Measurements from ENCODE around the gene EPHA10. TPM values are rescaled to one million over a fixed set of nuclear protein-coding genes. Genes with fewer than 3 reads are reported as not detected.

EPHA10 gene
- total and polyA plus RNA-seq, 4 donors, result under 0.01 to 0.09 (median 0.03) TPM; not detected in 1

DNA sequence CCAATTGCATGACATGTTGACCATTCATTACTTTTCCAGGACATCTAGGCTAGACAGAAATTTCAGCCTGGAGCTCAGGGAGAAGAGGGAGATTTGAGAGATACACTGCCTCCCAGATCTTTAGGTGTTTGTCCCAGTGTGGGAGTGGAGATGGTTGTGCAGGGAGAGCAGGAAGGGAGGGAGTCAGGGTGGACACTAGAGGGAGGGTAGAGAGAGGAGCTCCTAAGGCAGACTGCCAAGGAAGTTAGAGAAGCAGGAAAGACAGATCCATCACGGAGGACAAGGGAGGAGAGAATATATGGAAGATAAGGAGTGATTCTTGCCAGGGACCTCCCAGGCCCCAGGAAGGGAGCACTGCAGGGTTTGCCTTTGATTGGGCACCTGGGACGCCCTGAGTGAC lies 63.9 kb downstream of the EPHA10 start:
- no peaks in the 10 kb centered on the region for H3K27me3 ChIP-seq (ENCODE audit: control insufficient read depth in 4 of 4, insufficient read depth in 4 of 4, low read length in 3 of 4)
- no peaks in the 10 kb centered on the region for H3K4me1 ChIP-seq (ENCODE audit: control insufficient read depth in 4 of 4, insufficient read depth in 4 of 4, low read length in 3 of 4)
- H3K4me3 ChIP-seq (ENCODE audit: low read depth in 1 of 3, low read length in 3 of 3), result no peak overlapping the region
- no peaks in the 10 kb centered on the region for H3K9me3 ChIP-seq (ENCODE audit: control insufficient read depth in 4 of 4, low read length in 3 of 4)
- WGBS, result 79% methylated on average over 2 of the region's 2 CpGs
- no peak overlapping the region for H3K27ac ChIP-seq (ENCODE audit: low read depth in 1 of 2, low read length in 2 of 2)
- TF ChIP-seq NR2F2 (IDR thresholded peaks at IDR 0.05), result no peak
- TF ChIP-seq, protein P1, sequence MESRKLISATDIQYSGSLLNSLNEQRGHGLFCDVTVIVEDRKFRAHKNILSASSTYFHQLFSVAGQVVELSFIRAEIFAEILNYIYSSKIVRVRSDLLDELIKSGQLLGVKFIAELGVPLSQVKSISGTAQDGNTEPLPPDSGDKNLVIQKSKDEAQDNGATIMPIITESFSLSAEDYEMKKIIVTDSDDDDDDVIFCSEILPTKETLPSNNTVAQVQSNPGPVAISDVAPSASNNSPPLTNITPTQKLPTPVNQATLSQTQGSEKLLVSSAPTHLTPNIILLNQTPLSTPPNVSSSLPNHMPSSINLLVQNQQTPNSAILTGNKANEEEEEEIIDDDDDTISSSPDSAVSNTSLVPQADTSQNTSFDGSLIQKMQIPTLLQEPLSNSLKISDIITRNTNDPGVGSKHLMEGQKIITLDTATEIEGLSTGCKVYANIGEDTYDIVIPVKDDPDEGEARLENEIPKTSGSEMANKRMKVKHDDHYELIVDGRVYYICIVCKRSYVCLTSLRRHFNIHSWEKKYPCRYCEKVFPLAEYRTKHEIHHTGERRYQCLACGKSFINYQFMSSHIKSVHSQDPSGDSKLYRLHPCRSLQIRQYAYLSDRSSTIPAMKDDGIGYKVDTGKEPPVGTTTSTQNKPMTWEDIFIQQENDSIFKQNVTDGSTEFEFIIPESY (IDR thresholded peaks at IDR 0.05), result no peak
- TF ChIP-seq, protein P2, sequence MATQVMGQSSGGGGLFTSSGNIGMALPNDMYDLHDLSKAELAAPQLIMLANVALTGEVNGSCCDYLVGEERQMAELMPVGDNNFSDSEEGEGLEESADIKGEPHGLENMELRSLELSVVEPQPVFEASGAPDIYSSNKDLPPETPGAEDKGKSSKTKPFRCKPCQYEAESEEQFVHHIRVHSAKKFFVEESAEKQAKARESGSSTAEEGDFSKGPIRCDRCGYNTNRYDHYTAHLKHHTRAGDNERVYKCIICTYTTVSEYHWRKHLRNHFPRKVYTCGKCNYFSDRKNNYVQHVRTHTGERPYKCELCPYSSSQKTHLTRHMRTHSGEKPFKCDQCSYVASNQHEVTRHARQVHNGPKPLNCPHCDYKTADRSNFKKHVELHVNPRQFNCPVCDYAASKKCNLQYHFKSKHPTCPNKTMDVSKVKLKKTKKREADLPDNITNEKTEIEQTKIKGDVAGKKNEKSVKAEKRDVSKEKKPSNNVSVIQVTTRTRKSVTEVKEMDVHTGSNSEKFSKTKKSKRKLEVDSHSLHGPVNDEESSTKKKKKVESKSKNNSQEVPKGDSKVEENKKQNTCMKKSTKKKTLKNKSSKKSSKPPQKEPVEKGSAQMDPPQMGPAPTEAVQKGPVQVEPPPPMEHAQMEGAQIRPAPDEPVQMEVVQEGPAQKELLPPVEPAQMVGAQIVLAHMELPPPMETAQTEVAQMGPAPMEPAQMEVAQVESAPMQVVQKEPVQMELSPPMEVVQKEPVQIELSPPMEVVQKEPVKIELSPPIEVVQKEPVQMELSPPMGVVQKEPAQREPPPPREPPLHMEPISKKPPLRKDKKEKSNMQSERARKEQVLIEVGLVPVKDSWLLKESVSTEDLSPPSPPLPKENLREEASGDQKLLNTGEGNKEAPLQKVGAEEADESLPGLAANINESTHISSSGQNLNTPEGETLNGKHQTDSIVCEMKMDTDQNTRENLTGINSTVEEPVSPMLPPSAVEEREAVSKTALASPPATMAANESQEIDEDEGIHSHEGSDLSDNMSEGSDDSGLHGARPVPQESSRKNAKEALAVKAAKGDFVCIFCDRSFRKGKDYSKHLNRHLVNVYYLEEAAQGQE (IDR thresholded peaks at IDR 0.05), result no peak
- TF ChIP-seq, protein P3, sequence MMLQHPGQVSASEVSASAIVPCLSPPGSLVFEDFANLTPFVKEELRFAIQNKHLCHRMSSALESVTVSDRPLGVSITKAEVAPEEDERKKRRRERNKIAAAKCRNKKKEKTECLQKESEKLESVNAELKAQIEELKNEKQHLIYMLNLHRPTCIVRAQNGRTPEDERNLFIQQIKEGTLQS (IDR thresholded peaks at IDR 0.05), result no peak
- DNase-seq (ENCODE audit: low spot score), result no peak
- H3K9ac ChIP-seq (ENCODE audit: low read depth in 1 of 2, low read length in 2 of 2), result no peak overlapping the region
- H3K36me3 ChIP-seq (ENCODE audit: control insufficient read depth in 4 of 4, insufficient read depth in 3 of 4, low read depth in 1 of 4, low read length in 3 of 4), result no peaks in the 10 kb centered on the region

DNA sequence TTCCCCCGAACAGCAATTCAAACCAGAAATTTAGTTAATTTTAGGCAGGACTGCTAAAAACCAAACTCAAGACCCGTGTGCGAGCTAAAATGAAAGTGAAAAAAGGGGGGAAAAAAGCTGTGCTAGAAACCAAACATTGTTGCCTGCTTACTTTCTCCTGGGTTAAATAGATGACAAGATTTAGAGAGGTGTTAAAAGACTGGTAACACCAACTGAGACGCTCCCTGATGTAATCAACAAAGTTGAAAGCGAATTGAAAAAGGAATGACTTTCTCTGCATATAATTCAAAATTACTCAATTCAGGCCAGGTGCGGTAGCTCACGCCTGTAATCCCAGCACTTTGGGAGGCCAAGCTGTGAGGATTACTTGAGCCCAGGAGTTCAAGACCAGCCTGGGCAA lies 65.8 kb downstream of the EPHA10 start:
- WGBS, result 95% methylated on average over 7 of the region's 7 CpGs
- Histone ChIP-seq H3K36me3 (ENCODE audit: control insufficient read depth in 4 of 4, insufficient read depth in 3 of 4, low read depth in 1 of 4, low read length in 3 of 4) (no peaks in the 10 kb centered on the region), H3K27me3 (ENCODE audit: control insufficient read depth in 4 of 4, insufficient read depth in 4 of 4, low read length in 3 of 4) (no peaks in the 10 kb centered on the region), H3K9ac (ENCODE audit: low read depth in 1 of 2, low read length in 2 of 2) (no peak overlapping the region), H3K9me3 (ENCODE audit: control insufficient read depth in 4 of 4, low read length in 3 of 4) (no peaks in the 10 kb centered on the region), H3K4me1 (ENCODE audit: control insufficient read depth in 4 of 4, insufficient read depth in 4 of 4, low read length in 3 of 4) (no peaks in the 10 kb centered on the region), H3K27ac (ENCODE audit: low read depth in 1 of 2, low read length in 2 of 2) (no peak overlapping the region), H3K4me3 (ENCODE audit: low read depth in 1 of 3, low read length in 3 of 3) (no peak overlapping the region)
- DNase-seq (ENCODE audit: low spot score), result no peak
- TF ChIP-seq, protein P2 (IDR thresholded peaks at IDR 0.05), result no peak
- TF ChIP-seq RXRA (IDR thresholded peaks at IDR 0.05) (no peak), FOXA1 (IDR thresholded peaks at IDR 0.05) (no peak), FOXA2 (IDR thresholded peaks at IDR 0.05) (no peak), HNF4A (conservative IDR thresholded peaks at IDR 0.05) (no peak), YY1 (IDR thresholded peaks at IDR 0.05) (no peak), GABPA (IDR thresholded peaks at IDR 0.05 in 1 of 2, conservative IDR thresholded peaks at IDR 0.05 in 1 of 2) (no peak), RAD21 (IDR thresholded peaks at IDR 0.05) (no peak), MAX (IDR thresholded peaks at IDR 0.05) (no peak), TAF1 (conservative IDR thresholded peaks at IDR 0.05) (no peak)
- TF ChIP-seq, protein P4, sequence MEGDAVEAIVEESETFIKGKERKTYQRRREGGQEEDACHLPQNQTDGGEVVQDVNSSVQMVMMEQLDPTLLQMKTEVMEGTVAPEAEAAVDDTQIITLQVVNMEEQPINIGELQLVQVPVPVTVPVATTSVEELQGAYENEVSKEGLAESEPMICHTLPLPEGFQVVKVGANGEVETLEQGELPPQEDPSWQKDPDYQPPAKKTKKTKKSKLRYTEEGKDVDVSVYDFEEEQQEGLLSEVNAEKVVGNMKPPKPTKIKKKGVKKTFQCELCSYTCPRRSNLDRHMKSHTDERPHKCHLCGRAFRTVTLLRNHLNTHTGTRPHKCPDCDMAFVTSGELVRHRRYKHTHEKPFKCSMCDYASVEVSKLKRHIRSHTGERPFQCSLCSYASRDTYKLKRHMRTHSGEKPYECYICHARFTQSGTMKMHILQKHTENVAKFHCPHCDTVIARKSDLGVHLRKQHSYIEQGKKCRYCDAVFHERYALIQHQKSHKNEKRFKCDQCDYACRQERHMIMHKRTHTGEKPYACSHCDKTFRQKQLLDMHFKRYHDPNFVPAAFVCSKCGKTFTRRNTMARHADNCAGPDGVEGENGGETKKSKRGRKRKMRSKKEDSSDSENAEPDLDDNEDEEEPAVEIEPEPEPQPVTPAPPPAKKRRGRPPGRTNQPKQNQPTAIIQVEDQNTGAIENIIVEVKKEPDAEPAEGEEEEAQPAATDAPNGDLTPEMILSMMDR (IDR thresholded peaks at IDR 0.05; ENCODE audit: low read depth, low read length, missing input control), result no peak
- TF ChIP-seq, protein P3 (IDR thresholded peaks at IDR 0.05), result no peak
- TF ChIP-seq, protein P1 (IDR thresholded peaks at IDR 0.05), result no peak

Data from liver (tissue), 9 donors.